MM.1S (cell line): ENCODE results near the gene SPHK1.

Source experiments
- DNase-seq: peaks from one replicate; pipeline ENCODE4 v3.0.0-alpha.2; 2015
- H2AFZ ChIP-seq: fragments of 300-600 bp; sonication (generic); 2 replicates; pipeline ENCODE4 v1.6.0; 2016; ENCODE audit warnings: antibody characterized with exemption, low read length
- H3F3A ChIP-seq: fragments of 300-600 bp; sonication (generic); 2 replicates; pipeline ENCODE4 v1.6.1; 2016; ENCODE audit warnings: mild to moderate bottlenecking, antibody characterized with exemption, low read length, moderate library complexity, mixed read lengths; ENCODE audit not compliant: insufficient read depth
- H3K27ac ChIP-seq: fragments of 300-600 bp; sonication (generic); 2 replicates; pipeline ENCODE4 v1.5.1; 2016; ENCODE audit warnings: mild to moderate bottlenecking, low read length
- H3K27me3 ChIP-seq: fragments of 300-600 bp; sonication (generic); replicated peaks from 2 replicates; pipeline ENCODE4 v1.6.0; 2016; ENCODE audit warnings: low read length; ENCODE audit not compliant: insufficient read depth
- H3K36me3 ChIP-seq: fragments of 300-600 bp; sonication (generic); replicated peaks from 2 replicates; pipeline ENCODE4 v1.6.1; 2016; ENCODE audit warnings: mild to moderate bottlenecking, low read length, mixed read lengths; ENCODE audit not compliant: insufficient read depth
- H3K4me1 ChIP-seq: fragments of 300-600 bp; sonication (generic); 2 replicates; pipeline ENCODE4 v1.6.1; 2016; ENCODE audit warnings: low read length, mixed read lengths
- H3K4me2 ChIP-seq: fragments of 300-600 bp; sonication (generic); 2 replicates; pipeline ENCODE4 v1.6.0; 2016; ENCODE audit warnings: low read depth, low read length
- H3K4me3 ChIP-seq: fragments of 300-600 bp; sonication (generic); 2 replicates; pipeline ENCODE4 v1.5.1; 2016; ENCODE audit warnings: low read length, mixed read lengths
- H3K79me2 ChIP-seq: fragments of 300-600 bp; sonication (generic); 2 replicates; pipeline ENCODE4 v1.6.1; 2016; ENCODE audit warnings: mixed run types, low read length, mixed read lengths
- H3K9ac ChIP-seq: fragments of 300-600 bp; sonication (generic); 2 replicates; pipeline ENCODE4 v1.6.1; 2016; ENCODE audit warnings: low read length, mixed read lengths
- H3K9me2 ChIP-seq: fragments of 300-600 bp; sonication (generic); replicated peaks from 2 replicates; pipeline ENCODE4 v1.6.1; 2016; ENCODE audit warnings: mild to moderate bottlenecking, low read length, mixed read lengths; ENCODE audit not compliant: insufficient read depth
- H3K9me3 ChIP-seq: fragments of 300-600 bp; sonication (generic); replicated peaks from 2 replicates; pipeline ENCODE4 v1.6.1; 2016; ENCODE audit warnings: mild to moderate bottlenecking, low read length, mixed read lengths; ENCODE audit not compliant: insufficient read depth
- H4K20me1 ChIP-seq: fragments of 300-600 bp; sonication (generic); 2 replicates; pipeline ENCODE4 v1.6.1; 2016; ENCODE audit warnings: mild to moderate bottlenecking, low read length, moderate library complexity, mixed read lengths; ENCODE audit not compliant: insufficient read depth
- CTCF ChIP-seq: fragments of 300-600 bp; sonication (generic); IDR thresholded peaks from 2 replicates; pipeline ENCODE4 v1.5.1; 2016; ENCODE audit warnings: antibody characterized with exemption, low read length, mixed read lengths
- EZH2 ChIP-seq: fragments of 300-600 bp; sonication (generic); optimal IDR thresholded peaks from 2 replicates; pipeline ENCODE3; 2017; ENCODE audit warnings: low read depth, mild to moderate bottlenecking, antibody characterized with exemption, low read length, mixed read lengths
- EZH2phosphoT487 ChIP-seq: fragments of 300-600 bp; sonication (generic); IDR thresholded peaks from 2 replicates; pipeline ENCODE4 v1.6.1; 2018; ENCODE audit warnings: antibody characterized with exemption, low read length

SPHK1 gene

DNA sequence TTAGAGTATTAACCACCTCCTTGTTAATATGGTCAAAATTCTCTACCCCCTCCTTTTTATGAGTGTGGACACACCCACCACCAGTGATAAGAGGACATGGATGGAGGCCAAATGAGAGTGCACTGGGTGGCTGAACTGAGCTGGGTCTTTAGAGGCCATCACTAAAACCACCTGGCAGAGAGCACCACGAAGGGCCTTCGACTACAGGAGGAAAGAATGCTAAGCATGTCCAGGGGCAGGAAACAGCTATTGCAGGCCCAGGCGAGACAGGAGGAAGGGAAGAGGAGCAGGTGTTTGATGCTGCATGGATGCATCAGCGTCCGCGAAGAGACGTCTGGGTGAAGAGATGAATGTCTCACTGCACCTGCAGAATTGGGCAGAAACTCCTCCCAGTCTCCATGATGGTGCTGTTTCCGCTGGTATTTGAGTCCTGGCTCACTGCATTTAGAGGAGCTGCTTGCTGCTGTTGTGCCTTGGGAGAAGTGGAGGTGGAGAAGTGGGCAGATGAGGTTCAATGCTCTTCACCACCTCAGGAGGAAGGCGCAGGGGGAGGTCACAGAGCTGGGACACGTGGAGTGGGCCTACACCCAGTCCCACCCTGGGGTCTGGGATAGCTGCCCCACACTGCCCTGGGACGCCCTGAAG, 33.2 kb downstream of the SPHK1 start:
- Histone ChIP-seq H3K27me3 (no peaks in the 10 kb centered on the region), H3F3A (peaks cover 15% of the 10 kb centered on the region), H3K36me3 (no peaks in the 10 kb centered on the region), H4K20me1 (no peaks in the 10 kb centered on the region), H3K4me1 (peaks cover 36% of the 10 kb centered on the region), H3K9me3 (no peaks in the 10 kb centered on the region), H2AFZ (no peak overlapping the region), H3K4me2 (no peak overlapping the region), H3K4me3 (no peak overlapping the region), H3K9me2 (no peaks in the 10 kb centered on the region), H3K27ac (no peak overlapping the region), H3K79me2 (peaks cover 91% of the 10 kb centered on the region), H3K9ac (no peak overlapping the region)
- TF ChIP-seq CTCF: no peak
- no peak for TF ChIP-seq EZH2
- TF ChIP-seq EZH2phosphoT487: no peak
- no peak for DNase-seq

DNA sequence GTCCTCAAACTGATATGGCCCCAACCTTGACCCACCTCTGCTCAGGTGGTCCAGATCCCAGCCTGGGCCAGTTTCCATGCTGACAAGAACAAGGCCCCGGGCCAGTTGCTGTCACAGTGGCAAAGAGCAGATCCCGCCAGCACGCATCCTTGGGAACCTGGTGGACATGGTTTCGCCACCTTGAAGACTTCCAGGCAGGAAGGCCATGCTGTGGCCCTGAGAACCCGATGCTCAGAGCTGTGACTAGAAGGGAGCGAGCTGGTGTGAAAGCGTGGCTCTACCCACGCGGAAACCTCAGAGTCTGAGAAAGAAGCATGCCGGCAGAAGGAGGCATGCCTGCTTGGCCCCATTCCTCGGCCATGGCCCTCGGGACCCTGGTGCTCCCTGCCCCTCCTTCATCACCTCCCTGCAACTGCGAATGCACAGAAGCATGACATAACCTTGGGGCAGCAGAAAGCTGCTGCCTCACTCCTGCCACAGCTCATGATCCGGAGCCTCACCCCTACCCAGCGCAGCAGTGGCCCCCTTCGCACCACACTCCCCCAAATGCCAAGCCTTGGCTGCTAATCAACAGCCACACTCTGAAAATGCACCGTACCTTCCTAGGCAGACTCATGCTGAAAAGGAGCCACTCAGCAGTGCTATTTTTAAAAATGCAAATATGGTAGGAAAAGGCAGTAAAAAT, 35.3 kb downstream of the SPHK1 start:
- TF ChIP-seq CTCF (no peak), EZH2phosphoT487 (no peak), EZH2 (no peak)
- H3K79me2 ChIP-seq: peaks cover 78% of the 10 kb centered on the region
- no peaks in the 10 kb centered on the region for H3K27me3 ChIP-seq
- H3K9me2 ChIP-seq: no peaks in the 10 kb centered on the region
- H3K9ac ChIP-seq: peak overlapping the region; percentile 50; the same call in 1 of the 2 replicates
- H3K36me3 ChIP-seq: no peaks in the 10 kb centered on the region
- peak overlapping the region; percentile 77 for H3K27ac ChIP-seq
- no peaks in the 10 kb centered on the region for H3K9me3 ChIP-seq
- peaks cover 15% of the 10 kb centered on the region for H3F3A ChIP-seq
- DNase-seq: peak; percentile 72
- H3K4me3 ChIP-seq: peak overlapping the region; percentile 47
- peak overlapping the region; percentile 22; the same call in 1 of the 2 replicates for H2AFZ ChIP-seq
- peaks cover 36% of the 10 kb centered on the region for H3K4me1 ChIP-seq
- peak overlapping the region; percentile 93 for H3K4me2 ChIP-seq
- no peaks in the 10 kb centered on the region for H4K20me1 ChIP-seq

- Histone ChIP-seq H3K4me2 (peak overlapping the region; percentile 93), H3K79me2 (peaks cover 70% of the 10 kb centered on the region), H2AFZ (peak overlapping the region; percentile 22; the same call in 1 of the 2 replicates), H3F3A (peaks cover 15% of the 10 kb centered on the region), H4K20me1 (no peaks in the 10 kb centered on the region), H3K4me1 (peaks cover 36% of the 10 kb centered on the region), H3K27ac (peak overlapping the region; percentile 77), H3K36me3 (no peaks in the 10 kb centered on the region), H3K27me3 (no peaks in the 10 kb centered on the region), H3K9ac (peak overlapping the region; percentile 50; the same call in 1 of the 2 replicates), H3K9me3 (no peaks in the 10 kb centered on the region), H3K9me2 (no peaks in the 10 kb centered on the region), H3K4me3 (peak overlapping the region; percentile 47)
- no peak for TF ChIP-seq CTCF
- peak; percentile 14 for DNase-seq
Measured at GRCh38 chr17:76420356-76421043, 36.1 kb downstream of the SPHK1 start.
